ENCODE data around the gene CCT4. TPM values are rescaled to one million over a fixed set of nuclear protein-coding genes. Genes with fewer than 3 reads are reported as not detected.

CCT4 gene
- total RNA-seq, 1 experiment from 2014 or later, result 345 TPM

DNA sequence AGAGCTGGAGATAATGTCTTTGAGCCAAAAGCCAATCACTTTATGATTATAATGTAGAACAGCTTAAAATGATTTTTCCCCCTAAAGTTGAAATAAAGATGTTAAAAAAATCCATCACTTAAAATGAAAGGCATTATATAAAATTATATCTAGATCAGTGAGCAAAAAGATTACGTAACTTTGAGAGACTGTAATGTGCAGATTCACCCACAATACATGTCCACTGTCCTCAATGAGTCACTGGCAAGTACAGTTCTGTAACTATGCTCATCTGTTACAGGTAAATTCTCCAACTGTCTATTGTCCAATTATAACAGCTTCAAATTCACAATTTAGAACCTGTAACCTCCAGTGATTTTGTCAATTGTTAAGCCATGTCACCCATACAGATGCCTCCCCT lies 53.6 kb downstream of the CCT4 start (continued):
- TF ChIP-seq, protein P1, sequence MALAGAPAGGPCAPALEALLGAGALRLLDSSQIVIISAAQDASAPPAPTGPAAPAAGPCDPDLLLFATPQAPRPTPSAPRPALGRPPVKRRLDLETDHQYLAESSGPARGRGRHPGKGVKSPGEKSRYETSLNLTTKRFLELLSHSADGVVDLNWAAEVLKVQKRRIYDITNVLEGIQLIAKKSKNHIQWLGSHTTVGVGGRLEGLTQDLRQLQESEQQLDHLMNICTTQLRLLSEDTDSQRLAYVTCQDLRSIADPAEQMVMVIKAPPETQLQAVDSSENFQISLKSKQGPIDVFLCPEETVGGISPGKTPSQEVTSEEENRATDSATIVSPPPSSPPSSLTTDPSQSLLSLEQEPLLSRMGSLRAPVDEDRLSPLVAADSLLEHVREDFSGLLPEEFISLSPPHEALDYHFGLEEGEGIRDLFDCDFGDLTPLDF (CRISPR knock-in tag; IDR thresholded peaks at IDR 0.05), result no peak

DNA sequence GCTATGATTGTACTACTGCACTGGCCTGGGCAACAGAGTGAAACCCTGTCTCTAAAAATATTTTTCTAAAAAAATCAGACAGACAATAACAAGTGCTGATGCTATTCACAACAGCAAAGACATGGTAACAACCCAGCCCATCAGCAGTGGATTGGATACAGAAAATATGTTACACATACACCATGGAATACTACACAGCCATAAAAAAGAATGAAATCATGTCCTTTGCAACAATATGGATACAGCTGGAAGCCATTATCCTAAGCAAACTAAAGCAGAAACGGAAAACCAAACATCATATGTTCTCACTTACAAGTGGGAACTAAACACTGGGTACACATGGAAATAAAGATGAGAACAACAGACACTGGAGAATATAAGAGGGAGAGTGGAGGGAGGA lies 54.5 kb downstream of the CCT4 start:
- TF ChIP-seq RORB (CRISPR knock-in tag; IDR thresholded peaks at IDR 0.05), result no peak
- no peak for TF ChIP-seq GRHL2 (CRISPR knock-in tag; IDR thresholded peaks at IDR 0.05; ENCODE audit: insufficient replicate concordance, severe bottlenecking)
- TF ChIP-seq, protein P2, sequence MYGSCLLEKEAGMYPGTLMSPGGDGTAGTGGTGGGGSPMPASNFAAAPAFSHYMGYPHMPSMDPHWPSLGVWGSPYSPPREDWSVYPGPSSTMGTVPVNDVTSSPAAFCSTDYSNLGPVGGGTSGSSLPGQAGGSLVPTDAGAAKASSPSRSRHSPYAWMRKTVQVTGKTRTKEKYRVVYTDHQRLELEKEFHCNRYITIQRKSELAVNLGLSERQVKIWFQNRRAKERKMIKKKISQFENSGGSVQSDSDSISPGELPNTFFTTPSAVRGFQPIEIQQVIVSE (CRISPR knock-in tag; IDR thresholded peaks at IDR 0.05; ENCODE audit: borderline replicate concordance), result no peak
- TF ChIP-seq ELF4 (CRISPR knock-in tag; IDR thresholded peaks at IDR 0.05; ENCODE audit: low read depth), result no peak
- TF ChIP-seq, protein P3, sequence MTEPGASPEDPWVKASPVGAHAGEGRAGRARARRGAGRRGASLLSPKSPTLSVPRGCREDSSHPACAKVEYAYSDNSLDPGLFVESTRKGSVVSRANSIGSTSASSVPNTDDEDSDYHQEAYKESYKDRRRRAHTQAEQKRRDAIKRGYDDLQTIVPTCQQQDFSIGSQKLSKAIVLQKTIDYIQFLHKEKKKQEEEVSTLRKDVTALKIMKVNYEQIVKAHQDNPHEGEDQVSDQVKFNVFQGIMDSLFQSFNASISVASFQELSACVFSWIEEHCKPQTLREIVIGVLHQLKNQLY (CRISPR knock-in tag; IDR thresholded peaks at IDR 0.05), result no peak
- no peak for TF ChIP-seq TEAD1 (CRISPR knock-in tag; IDR thresholded peaks at IDR 0.05)
- no peak for TF ChIP-seq MXD4 (CRISPR knock-in tag; IDR thresholded peaks at IDR 0.05; ENCODE audit: borderline replicate concordance)
- no peak for TF ChIP-seq ZNF317 (CRISPR knock-in tag; IDR thresholded peaks at IDR 0.05; ENCODE audit: borderline replicate concordance, low read depth)
- TF ChIP-seq ZNF671 (CRISPR knock-in tag; IDR thresholded peaks at IDR 0.05), result no peak
- TF ChIP-seq CBFB (CRISPR knock-in tag; IDR thresholded peaks at IDR 0.05; ENCODE audit: low read depth), result no peak
- no peak for TF ChIP-seq FOXP1 (CRISPR knock-in tag; IDR thresholded peaks at IDR 0.05; ENCODE audit: borderline replicate concordance)
- no peak for TF ChIP-seq IRF2 (CRISPR knock-in tag; IDR thresholded peaks at IDR 0.05; ENCODE audit: borderline replicate concordance, low read depth)
- no peak for TF ChIP-seq NFE2L1 (CRISPR knock-in tag; IDR thresholded peaks at IDR 0.05)
- TF ChIP-seq, protein P4, sequence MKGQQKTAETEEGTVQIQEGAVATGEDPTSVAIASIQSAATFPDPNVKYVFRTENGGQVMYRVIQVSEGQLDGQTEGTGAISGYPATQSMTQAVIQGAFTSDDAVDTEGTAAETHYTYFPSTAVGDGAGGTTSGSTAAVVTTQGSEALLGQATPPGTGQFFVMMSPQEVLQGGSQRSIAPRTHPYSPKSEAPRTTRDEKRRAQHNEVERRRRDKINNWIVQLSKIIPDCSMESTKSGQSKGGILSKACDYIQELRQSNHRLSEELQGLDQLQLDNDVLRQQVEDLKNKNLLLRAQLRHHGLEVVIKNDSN (CRISPR knock-in tag; IDR thresholded peaks at IDR 0.05), result no peak
- DNase-seq (ENCODE audit: low spot score) (no peak), ATAC-seq (no peak)
- Mint-ChIP-seq H3K27ac (no peak overlapping the region), H3K9me3 (peaks cover 4% of the 10 kb centered on the region), H3K27me3 (ENCODE audit: low read depth) (no peaks in the 10 kb centered on the region), H3K36me3 (peaks cover 21% of the 10 kb centered on the region), H3K4me1 (no peaks in the 10 kb centered on the region), H3K4me3 (no peak overlapping the region)
- ChIA-PET POLR2A (no interaction called here), CTCF (no interaction called here)

DNA sequence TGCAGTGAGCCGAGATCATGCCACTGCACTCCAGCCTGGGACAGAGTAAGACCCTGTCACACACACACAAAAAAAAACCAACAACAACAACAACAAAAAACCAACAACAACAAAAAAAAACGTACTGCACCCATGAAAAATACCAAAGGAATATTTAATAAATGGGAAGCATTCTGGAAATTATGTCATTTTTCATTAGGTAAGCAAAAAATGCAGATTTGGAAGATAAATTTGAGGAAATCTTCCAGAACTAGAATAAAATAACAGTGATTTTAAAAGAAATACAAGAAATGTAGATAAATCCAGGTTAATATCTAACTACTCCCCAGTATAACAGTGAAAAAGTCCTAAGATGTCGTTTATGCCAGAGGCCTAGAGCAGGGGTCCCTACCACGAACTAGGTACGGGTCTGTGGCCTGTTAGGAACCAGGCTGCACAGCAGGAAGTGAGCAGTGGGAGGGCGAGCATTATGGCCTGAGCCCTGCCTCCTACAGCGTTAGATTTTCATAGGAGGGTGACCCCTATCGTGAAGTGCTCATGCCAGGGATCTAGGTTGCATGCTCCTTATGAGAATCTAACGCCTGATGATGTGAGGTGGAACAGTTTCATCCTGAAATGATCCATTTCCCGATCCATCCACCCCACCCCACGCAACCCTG lies 56.1 kb downstream of the CCT4 start:
- POLR2A ChIA-PET, result no interaction called here
- H3K27ac Mint-ChIP-seq, result no peak overlapping the region
- CTCF ChIA-PET, result no interaction called here
- H3K9me3 Mint-ChIP-seq, result peaks cover 8% of the 10 kb centered on the region
- no peaks in the 10 kb centered on the region for H3K4me1 Mint-ChIP-seq
- no peak for ATAC-seq
- no peaks in the 10 kb centered on the region for H3K27me3 Mint-ChIP-seq (ENCODE audit: low read depth)
- H3K36me3 Mint-ChIP-seq, result peaks cover 21% of the 10 kb centered on the region
- no peak overlapping the region for H3K4me3 Mint-ChIP-seq
- no peak for DNase-seq (ENCODE audit: low spot score)
- no peak for TF ChIP-seq FOXJ3 (CRISPR knock-in tag; IDR thresholded peaks at IDR 0.05; ENCODE audit: borderline replicate concordance)
- TF ChIP-seq, protein P5, sequence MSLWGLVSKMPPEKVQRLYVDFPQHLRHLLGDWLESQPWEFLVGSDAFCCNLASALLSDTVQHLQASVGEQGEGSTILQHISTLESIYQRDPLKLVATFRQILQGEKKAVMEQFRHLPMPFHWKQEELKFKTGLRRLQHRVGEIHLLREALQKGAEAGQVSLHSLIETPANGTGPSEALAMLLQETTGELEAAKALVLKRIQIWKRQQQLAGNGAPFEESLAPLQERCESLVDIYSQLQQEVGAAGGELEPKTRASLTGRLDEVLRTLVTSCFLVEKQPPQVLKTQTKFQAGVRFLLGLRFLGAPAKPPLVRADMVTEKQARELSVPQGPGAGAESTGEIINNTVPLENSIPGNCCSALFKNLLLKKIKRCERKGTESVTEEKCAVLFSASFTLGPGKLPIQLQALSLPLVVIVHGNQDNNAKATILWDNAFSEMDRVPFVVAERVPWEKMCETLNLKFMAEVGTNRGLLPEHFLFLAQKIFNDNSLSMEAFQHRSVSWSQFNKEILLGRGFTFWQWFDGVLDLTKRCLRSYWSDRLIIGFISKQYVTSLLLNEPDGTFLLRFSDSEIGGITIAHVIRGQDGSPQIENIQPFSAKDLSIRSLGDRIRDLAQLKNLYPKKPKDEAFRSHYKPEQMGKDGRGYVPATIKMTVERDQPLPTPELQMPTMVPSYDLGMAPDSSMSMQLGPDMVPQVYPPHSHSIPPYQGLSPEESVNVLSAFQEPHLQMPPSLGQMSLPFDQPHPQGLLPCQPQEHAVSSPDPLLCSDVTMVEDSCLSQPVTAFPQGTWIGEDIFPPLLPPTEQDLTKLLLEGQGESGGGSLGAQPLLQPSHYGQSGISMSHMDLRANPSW (CRISPR knock-in tag; conservative IDR thresholded peaks at IDR 0.05; ENCODE audit: low read depth), result no peak
- TF ChIP-seq, protein P2 (CRISPR knock-in tag; IDR thresholded peaks at IDR 0.05; ENCODE audit: borderline replicate concordance), result no peak
- TF ChIP-seq ZNF423 (CRISPR knock-in tag; IDR thresholded peaks at IDR 0.05), result no peak
- TF ChIP-seq OVOL2 (CRISPR knock-in tag; IDR thresholded peaks at IDR 0.05; ENCODE audit: borderline replicate concordance), result no peak
- TF ChIP-seq EMX1 (CRISPR knock-in tag; IDR thresholded peaks at IDR 0.05), result no peak
- TF ChIP-seq, protein P6, sequence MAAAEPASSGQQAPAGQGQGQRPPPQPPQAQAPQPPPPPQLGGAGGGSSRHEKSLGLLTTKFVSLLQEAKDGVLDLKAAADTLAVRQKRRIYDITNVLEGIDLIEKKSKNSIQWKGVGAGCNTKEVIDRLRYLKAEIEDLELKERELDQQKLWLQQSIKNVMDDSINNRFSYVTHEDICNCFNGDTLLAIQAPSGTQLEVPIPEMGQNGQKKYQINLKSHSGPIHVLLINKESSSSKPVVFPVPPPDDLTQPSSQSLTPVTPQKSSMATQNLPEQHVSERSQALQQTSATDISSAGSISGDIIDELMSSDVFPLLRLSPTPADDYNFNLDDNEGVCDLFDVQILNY (CRISPR knock-in tag; IDR thresholded peaks at IDR 0.05), result no peak
- TF ChIP-seq, protein P7, sequence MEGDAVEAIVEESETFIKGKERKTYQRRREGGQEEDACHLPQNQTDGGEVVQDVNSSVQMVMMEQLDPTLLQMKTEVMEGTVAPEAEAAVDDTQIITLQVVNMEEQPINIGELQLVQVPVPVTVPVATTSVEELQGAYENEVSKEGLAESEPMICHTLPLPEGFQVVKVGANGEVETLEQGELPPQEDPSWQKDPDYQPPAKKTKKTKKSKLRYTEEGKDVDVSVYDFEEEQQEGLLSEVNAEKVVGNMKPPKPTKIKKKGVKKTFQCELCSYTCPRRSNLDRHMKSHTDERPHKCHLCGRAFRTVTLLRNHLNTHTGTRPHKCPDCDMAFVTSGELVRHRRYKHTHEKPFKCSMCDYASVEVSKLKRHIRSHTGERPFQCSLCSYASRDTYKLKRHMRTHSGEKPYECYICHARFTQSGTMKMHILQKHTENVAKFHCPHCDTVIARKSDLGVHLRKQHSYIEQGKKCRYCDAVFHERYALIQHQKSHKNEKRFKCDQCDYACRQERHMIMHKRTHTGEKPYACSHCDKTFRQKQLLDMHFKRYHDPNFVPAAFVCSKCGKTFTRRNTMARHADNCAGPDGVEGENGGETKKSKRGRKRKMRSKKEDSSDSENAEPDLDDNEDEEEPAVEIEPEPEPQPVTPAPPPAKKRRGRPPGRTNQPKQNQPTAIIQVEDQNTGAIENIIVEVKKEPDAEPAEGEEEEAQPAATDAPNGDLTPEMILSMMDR (IDR thresholded peaks at IDR 0.05), result no peak
- no peak for TF ChIP-seq ZNF416 (CRISPR knock-in tag; IDR thresholded peaks at IDR 0.05)
- no peak for TF ChIP-seq GABPB1 (CRISPR knock-in tag; IDR thresholded peaks at IDR 0.05)
- TF ChIP-seq ZNF317 (CRISPR knock-in tag; IDR thresholded peaks at IDR 0.05; ENCODE audit: borderline replicate concordance, low read depth), result no peak
- TF ChIP-seq ZBTB21 (CRISPR knock-in tag; IDR thresholded peaks at IDR 0.05; ENCODE audit: borderline replicate concordance), result no peak

Measured in WTC11 (cell line).